ENCODE data around the gene SERPINB6.
"Not testable (repeated sequence)": the region's sequence is repeated elsewhere in the genome, so short reads cannot be mapped to it uniquely, and the experiment has no call there.

Gene SERPINB6

GRCh38 chr6:2976060-2976459, 4.7 kb upstream of the SERPINB6 start:
- DNase-seq: no peak

GRCh38 chr6:2973676-2974075, 2.3 kb upstream of the SERPINB6 start:
- DNase-seq: peak; percentile 79

- not testable (repeated sequence) for DNase-seq
These were observed 1.8 kb upstream of the SERPINB6 start for GRCh38 chr6:2973180-2973579.

- DNase-seq: not testable (repeated sequence)
These were observed 1.3 kb upstream of the SERPINB6 start for GRCh38 chr6:2972685-2973084.

- not testable (repeated sequence) for DNase-seq
These were observed 786 bp upstream of the SERPINB6 start for GRCh38 chr6:2972219-2972487.

- peak; percentile 22 for DNase-seq
These were observed 481 bp downstream of the SERPINB6 start for GRCh38 chr6:2970753-2971419.

GRCh38 chr6:2970034-2970685, 1.2 kb downstream of the SERPINB6 start:
- DNase-seq: peak; percentile 23

GRCh38 chr6:2969549-2969948, 1.8 kb downstream of the SERPINB6 start:
- DNase-seq: no peak

- no peak for DNase-seq
These were observed 2.7 kb downstream of the SERPINB6 start for GRCh38 chr6:2968600-2969135.

GRCh38 chr6:2967936-2968335, 3.4 kb downstream of the SERPINB6 start:
- no peak for DNase-seq

GRCh38 chr6:2966347-2966746, 5.0 kb downstream of the SERPINB6 start:
- no peak for DNase-seq

GRCh38 chr6:2964793-2965505, 6.4 kb downstream of the SERPINB6 start:
- DNase-seq: no peak

- DNase-seq: no peak
These were observed 7.6 kb downstream of the SERPINB6 start for GRCh38 chr6:2963756-2964155.

- DNase-seq: no peak
These were observed 8.7 kb downstream of the SERPINB6 start for GRCh38 chr6:2962636-2963035.

- DNase-seq: no peak
These were observed 9.4 kb downstream of the SERPINB6 start for GRCh38 chr6:2962004-2962403.

GRCh38 chr6:2961506-2961905, 9.9 kb downstream of the SERPINB6 start:
- DNase-seq: no peak

GRCh38 chr6:2960935-2961334, 10.4 kb downstream of the SERPINB6 start:
- no peak for DNase-seq

- DNase-seq: peak; percentile 87
These were observed 11.3 kb downstream of the SERPINB6 start for GRCh38 chr6:2959909-2960719.

GRCh38 chr6:2958776-2959175, 12.6 kb downstream of the SERPINB6 start:
- DNase-seq: no peak

- DNase-seq: no peak
These were observed 13.0 kb downstream of the SERPINB6 start for GRCh38 chr6:2958331-2958711.

- no peak for DNase-seq
These were observed 13.6 kb downstream of the SERPINB6 start for GRCh38 chr6:2957696-2958330.

- no peak for DNase-seq
These were observed 14.3 kb downstream of the SERPINB6 start for GRCh38 chr6:2956930-2957685.
